ENCODE results near the gene RNF20. TPM values are rescaled to one million over a fixed set of nuclear protein-coding genes. Genes with fewer than 3 reads are reported as not detected.
"Not testable (repeated sequence)": the region's sequence is repeated elsewhere in the genome, so short reads cannot be mapped to it uniquely, and the experiment has no call there.

Gene RNF20
- total RNA-seq, 2 donors from 2014 or later = 24.7 to 31.0 TPM

DNA sequence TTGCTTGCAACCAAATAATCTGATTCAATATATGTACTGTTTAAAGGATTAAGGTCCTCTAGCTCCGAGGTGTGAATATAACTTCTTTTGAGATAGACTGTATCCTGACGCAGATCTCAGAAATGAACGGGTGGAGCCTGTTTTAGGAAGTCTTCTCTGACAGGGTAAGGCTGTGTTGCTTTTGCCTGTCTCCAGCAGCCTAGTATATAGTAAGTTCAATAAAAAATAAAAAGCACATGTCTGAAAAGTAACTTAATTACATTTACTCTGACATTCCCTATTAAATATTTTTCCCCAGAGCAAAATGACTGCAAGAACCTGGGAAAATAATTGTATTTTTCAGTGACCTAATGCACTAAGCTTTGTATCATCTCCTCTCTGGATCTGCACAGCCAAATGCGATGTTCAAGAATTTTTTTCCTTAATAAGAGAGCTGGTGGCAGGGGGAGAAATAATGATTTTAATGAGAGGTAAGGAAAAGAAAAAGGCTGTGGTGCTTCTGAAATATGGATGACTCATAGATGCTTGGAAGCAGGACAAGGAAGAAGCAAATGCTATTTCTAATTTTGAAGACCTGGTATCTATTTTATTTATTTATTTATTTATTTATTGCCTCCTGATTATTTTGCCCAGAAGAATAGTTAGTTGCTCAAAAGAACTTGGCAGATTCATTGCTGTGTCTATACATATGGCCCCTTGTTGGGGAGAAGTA lies 53.8 kb downstream of the RNF20 start:
- Histone ChIP-seq H3K9me3 (no peaks in the 10 kb centered on the region), H3K27ac (no peak overlapping the region), H3K4me3 (no peak overlapping the region), H3K4me1 (ENCODE audit: control insufficient read depth in 1 of 2, low read depth in 2 of 2) (no peaks in the 10 kb centered on the region), H3K27me3 (replicated peaks; ENCODE audit: insufficient read depth) (no peaks in the 10 kb centered on the region), H3K36me3 (no peaks in the 10 kb centered on the region)
- ATAC-seq (ENCODE audit: insufficient number of reproducible peaks, low FRiP score, low read depth) (no peak), DNase-seq (ENCODE audit: low spot score) (no peak)
- TF ChIP-seq, protein P1, sequence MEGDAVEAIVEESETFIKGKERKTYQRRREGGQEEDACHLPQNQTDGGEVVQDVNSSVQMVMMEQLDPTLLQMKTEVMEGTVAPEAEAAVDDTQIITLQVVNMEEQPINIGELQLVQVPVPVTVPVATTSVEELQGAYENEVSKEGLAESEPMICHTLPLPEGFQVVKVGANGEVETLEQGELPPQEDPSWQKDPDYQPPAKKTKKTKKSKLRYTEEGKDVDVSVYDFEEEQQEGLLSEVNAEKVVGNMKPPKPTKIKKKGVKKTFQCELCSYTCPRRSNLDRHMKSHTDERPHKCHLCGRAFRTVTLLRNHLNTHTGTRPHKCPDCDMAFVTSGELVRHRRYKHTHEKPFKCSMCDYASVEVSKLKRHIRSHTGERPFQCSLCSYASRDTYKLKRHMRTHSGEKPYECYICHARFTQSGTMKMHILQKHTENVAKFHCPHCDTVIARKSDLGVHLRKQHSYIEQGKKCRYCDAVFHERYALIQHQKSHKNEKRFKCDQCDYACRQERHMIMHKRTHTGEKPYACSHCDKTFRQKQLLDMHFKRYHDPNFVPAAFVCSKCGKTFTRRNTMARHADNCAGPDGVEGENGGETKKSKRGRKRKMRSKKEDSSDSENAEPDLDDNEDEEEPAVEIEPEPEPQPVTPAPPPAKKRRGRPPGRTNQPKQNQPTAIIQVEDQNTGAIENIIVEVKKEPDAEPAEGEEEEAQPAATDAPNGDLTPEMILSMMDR (IDR thresholded peaks at IDR 0.05) = no peak

DNA sequence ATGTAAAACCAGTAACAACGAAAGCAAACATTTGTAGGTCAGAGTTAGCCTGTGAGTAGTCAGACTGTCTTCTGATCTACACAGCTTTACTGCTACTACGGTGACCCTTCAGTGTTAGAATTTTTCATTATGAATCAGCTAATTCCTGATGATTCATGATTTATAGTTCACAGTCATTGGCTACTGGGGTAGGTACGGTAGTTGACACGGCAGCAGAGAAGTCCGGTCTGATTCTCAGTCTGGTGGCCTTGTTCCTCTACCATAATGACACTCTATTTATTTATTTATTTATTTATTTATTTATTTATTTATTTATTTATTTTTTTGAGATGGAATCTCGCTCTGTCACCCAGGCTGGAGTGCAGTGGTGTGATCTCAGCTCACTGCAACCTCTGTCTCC lies 56.4 kb downstream of the RNF20 start:
- H3K27me3 ChIP-seq (replicated peaks; ENCODE audit: insufficient read depth); DNase-seq (ENCODE audit: low spot score); H3K4me1 ChIP-seq (ENCODE audit: control insufficient read depth in 1 of 2, low read depth in 2 of 2): not testable (repeated sequence)

DNA sequence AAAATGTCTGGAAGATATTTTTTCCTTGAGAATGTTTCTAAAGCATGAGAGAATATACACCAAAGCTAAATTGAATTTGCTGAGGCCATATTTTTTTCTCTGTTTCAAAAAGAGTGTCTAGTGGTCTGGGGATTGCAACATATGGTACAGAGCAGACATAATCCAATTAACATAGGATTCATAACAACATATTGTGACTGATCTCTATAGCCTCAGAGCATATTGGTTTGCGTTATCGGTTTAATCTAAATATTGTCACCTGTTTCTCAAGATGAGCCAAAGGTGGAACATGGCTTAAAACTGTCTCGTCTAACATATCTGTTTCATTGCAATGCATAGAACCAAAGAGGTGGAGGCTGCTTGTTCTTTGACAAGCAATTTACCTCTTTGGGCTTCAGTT lies 57.2 kb downstream of the RNF20 start:
- no peak for ATAC-seq (ENCODE audit: insufficient number of reproducible peaks, low FRiP score, low read depth)
- Histone ChIP-seq H3K4me1 (ENCODE audit: control insufficient read depth in 1 of 2, low read depth in 2 of 2) (no peaks in the 10 kb centered on the region), H3K4me3 (no peak overlapping the region), H3K36me3 (no peaks in the 10 kb centered on the region), H3K9me3 (no peaks in the 10 kb centered on the region), H3K27ac (no peak overlapping the region), H3K27me3 (replicated peaks; ENCODE audit: insufficient read depth) (no peaks in the 10 kb centered on the region)
- TF ChIP-seq, protein P1 (IDR thresholded peaks at IDR 0.05) = no peak
- no peak for DNase-seq (ENCODE audit: low spot score)

More for the DNA sequence above, 56.4 kb downstream of the RNF20 start:
- ATAC-seq (ENCODE audit: insufficient number of reproducible peaks, low FRiP score, low read depth); H3K9me3 ChIP-seq; H3K4me3 ChIP-seq; H3K36me3 ChIP-seq; H3K27ac ChIP-seq: not testable (repeated sequence)

DNA sequence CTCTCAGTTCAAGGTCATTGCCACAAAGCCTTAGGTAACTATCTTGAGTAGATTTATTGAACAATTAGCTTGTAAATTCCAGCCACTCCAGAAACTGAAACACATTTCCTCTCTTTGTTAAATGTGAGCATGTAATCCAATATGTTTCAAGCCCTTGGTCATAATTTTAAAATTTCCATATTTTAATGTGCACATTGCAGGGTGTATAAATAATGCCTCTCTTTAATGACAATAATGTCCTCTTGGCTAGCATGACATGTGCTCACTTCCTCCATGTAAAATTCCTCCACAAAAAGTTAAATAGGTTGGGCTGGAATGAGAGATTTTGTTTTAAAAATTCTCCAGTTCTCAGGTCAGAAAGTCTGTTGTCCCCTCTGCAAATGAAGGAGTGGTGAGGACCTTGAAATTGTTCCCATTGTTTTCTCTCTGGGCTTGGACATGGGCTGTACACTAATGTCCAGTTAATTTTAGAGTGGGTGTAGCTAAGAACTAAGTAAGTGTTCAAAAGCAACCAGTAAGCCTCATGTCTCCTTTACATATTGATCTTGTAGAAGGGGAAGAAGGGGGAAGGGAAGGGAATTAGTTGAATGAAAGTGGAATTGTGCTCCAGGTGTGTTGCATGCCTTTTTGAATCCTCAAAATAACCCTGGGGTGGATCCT lies 58.3 kb downstream of the RNF20 start:
- no peak for ATAC-seq (ENCODE audit: insufficient number of reproducible peaks, low FRiP score, low read depth)

GRCh38 chr9:101592788-101593187 lies 59.1 kb downstream of the RNF20 start:
- TF ChIP-seq, protein P1 (IDR thresholded peaks at IDR 0.05) = no peak
- Histone ChIP-seq H3K9me3 (no peaks in the 10 kb centered on the region), H3K36me3 (no peaks in the 10 kb centered on the region), H3K4me1 (ENCODE audit: control insufficient read depth in 1 of 2, low read depth in 2 of 2) (no peaks in the 10 kb centered on the region), H3K4me3 (no peak overlapping the region), H3K27ac (no peak overlapping the region), H3K27me3 (replicated peaks; ENCODE audit: insufficient read depth) (no peaks in the 10 kb centered on the region)
- ATAC-seq (ENCODE audit: insufficient number of reproducible peaks, low FRiP score, low read depth) = no peak
- DNase-seq (ENCODE audit: low spot score) = no peak

More for the DNA sequence above, 58.3 kb downstream of the RNF20 start:
- H3K27me3 ChIP-seq (replicated peaks; ENCODE audit: insufficient read depth) = no peaks in the 10 kb centered on the region
- no peaks in the 10 kb centered on the region for H3K9me3 ChIP-seq
- DNase-seq (ENCODE audit: low spot score) = no peak
- H3K4me3 ChIP-seq = no peak overlapping the region
- H3K4me1 ChIP-seq (ENCODE audit: control insufficient read depth in 1 of 2, low read depth in 2 of 2) = no peaks in the 10 kb centered on the region
- no peak overlapping the region for H3K27ac ChIP-seq
- no peaks in the 10 kb centered on the region for H3K36me3 ChIP-seq
- TF ChIP-seq, protein P1 (IDR thresholded peaks at IDR 0.05) = no peak
